ENCODE measurements around the gene ENPP3.

DNA sequence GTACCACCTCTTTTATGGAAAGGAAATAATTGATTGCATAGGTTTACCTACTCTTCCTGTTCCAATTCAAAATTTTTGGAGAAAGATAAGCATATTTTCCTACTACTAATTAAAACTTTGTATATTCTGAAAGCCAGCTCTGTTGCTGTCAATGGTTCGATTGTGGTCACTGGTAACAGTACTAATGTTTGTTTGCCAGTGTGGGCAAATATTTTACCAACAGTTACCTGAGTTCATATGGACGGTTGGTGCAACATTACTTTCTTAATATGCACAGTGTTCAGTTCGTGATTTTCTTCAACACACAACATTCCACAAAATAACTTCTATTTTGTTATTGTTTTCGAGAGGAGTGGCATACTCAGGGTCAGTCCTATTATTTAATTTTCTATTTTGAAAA is 90.8 kb downstream of the ENPP3 start:
- TF ChIP-seq POLR2AphosphoS5 (IDR thresholded peaks at IDR 0.05; ENCODE audit: low read depth, low read length) (no peak), TAF1 (IDR thresholded peaks at IDR 0.05; ENCODE audit: low read depth, low read length) (no peak), POLR2A (IDR thresholded peaks at IDR 0.05; ENCODE audit: low read depth, low read length) (no peak), PAX5 (IDR thresholded peaks at IDR 0.05; ENCODE audit: insufficient read depth, low read length, severe bottlenecking) (no peak), SPI1 (IDR thresholded peaks at IDR 0.05; ENCODE audit: low read depth, low read length) (no peak)

Measured in GM12891 (cell line).